ENCODE results near the gene SEPHS1.

The SEPHS1 gene

GRCh38 chr10:13268841-13269240, 79.3 kb downstream of the SEPHS1 start:
- TF ChIP-seq CTCF (IDR thresholded peaks at IDR 0.05), result no peak

- TF ChIP-seq CTCF (IDR thresholded peaks at IDR 0.05), result no peak
Observed at GRCh38 chr10:13268310-13268709, 79.8 kb downstream of the SEPHS1 start.

Data from LNCAP (cell line).